Skin epidermis (tissue), 12 donors: ENCODE measurements around the gene PARN.
"Not testable (repeated sequence)": the region's sequence is repeated elsewhere in the genome, so short reads cannot be mapped to it uniquely, and the experiment has no call there.

Source experiments
- H3K27ac ChIP-seq, 21 experiments: fragments of 200-600 bp; sonication (generic) in 11 of 21; one replicate each; pipeline ENCODE4 v1.5.0; 2020; ENCODE audit warnings: mild to moderate bottlenecking in 3 of 21, inconsistent platforms in 2 of 21, moderate library complexity in 2 of 21
- H3K4me3 ChIP-seq, 7 experiments: fragments of 200-600 bp; sonication (generic) in 2 of 7; one replicate each; pipeline ENCODE4 v1.5.0; 2020; ENCODE audit warnings: inconsistent platforms in 2 of 7, mild to moderate bottlenecking in 2 of 7, moderate library complexity in 1 of 7

Gene PARN

GRCh38 chr16:14419817-14420216 lies 210.2 kb downstream of the PARN start:
- Histone ChIP-seq H3K4me3 (no peak overlapping the region), H3K27ac (no peak overlapping the region)

GRCh38 chr16:14418795-14419225 lies 211.2 kb downstream of the PARN start:
- H3K27ac ChIP-seq: no peak overlapping the region
- H3K4me3 ChIP-seq: no peak overlapping the region

- H3K27ac ChIP-seq: no peak overlapping the region
- H3K4me3 ChIP-seq: no peak overlapping the region
These were observed 213.9 kb downstream of the PARN start for GRCh38 chr16:14416184-14416583.

- no peak overlapping the region for H3K27ac ChIP-seq
- H3K4me3 ChIP-seq: no peak overlapping the region
These were observed 214.8 kb downstream of the PARN start for GRCh38 chr16:14415291-14415690.

GRCh38 chr16:14409563-14409962 lies 220.5 kb downstream of the PARN start:
- Histone ChIP-seq H3K27ac (no peak overlapping the region), H3K4me3 (no peak overlapping the region)

GRCh38 chr16:14407786-14408399 lies 222.2 kb downstream of the PARN start:
- Histone ChIP-seq H3K4me3 (no peak overlapping the region), H3K27ac (no peak overlapping the region)

- no peak overlapping the region for H3K4me3 ChIP-seq
- H3K27ac ChIP-seq: peak overlapping the region in 1 of 21 experiments; percentile 10
These were observed 224.2 kb downstream of the PARN start for GRCh38 chr16:14405611-14406537.

- not testable (repeated sequence) for H3K4me3 ChIP-seq, H3K27ac ChIP-seq
These were observed 227.1 kb downstream of the PARN start for GRCh38 chr16:14403001-14403389.

GRCh38 chr16:14402114-14403000 lies 227.7 kb downstream of the PARN start:
- H3K4me3 ChIP-seq: not testable (repeated sequence)
- H3K27ac ChIP-seq: peak overlapping the region in 1 of 21 experiments; percentile 64

- H3K27ac ChIP-seq: peak overlapping the region in 3 of 21 experiments; percentile 40 to 70 (median 64)
- H3K4me3 ChIP-seq: not testable (repeated sequence)
These were observed 228.4 kb downstream of the PARN start for GRCh38 chr16:14401711-14402061.

- not testable (repeated sequence) for H3K4me3 ChIP-seq
- peak overlapping the region in 3 of 21 experiments; percentile 64 to 80 (median 70) for H3K27ac ChIP-seq
These were observed 228.9 kb downstream of the PARN start for GRCh38 chr16:14400978-14401710.

GRCh38 chr16:14400285-14400977 lies 229.6 kb downstream of the PARN start:
- H3K4me3 ChIP-seq: no peak overlapping the region
- peak overlapping the region in 9 of 21 experiments; percentile 25 to 80 (median 63) for H3K27ac ChIP-seq

GRCh38 chr16:14399378-14400284 lies 230.4 kb downstream of the PARN start:
- no peak overlapping the region for H3K4me3 ChIP-seq

GRCh38 chr16:14398014-14398717 lies 231.9 kb downstream of the PARN start:
- H3K27ac ChIP-seq: peak overlapping the region in 2 of 21 experiments; percentile 41 to 63
- no peak overlapping the region for H3K4me3 ChIP-seq

More at GRCh38 chr16:14399378-14400284, 230.4 kb downstream of the PARN start:
- peak overlapping the region in 14 of 21 experiments; percentile 25 to 80 (median 50) for H3K27ac ChIP-seq

- H3K27ac ChIP-seq, H3K4me3 ChIP-seq: not testable (repeated sequence)
These were observed 234.3 kb downstream of the PARN start for GRCh38 chr16:14395710-14396304.

GRCh38 chr16:14394834-14395233 lies 235.2 kb downstream of the PARN start:
- Histone ChIP-seq H3K27ac (no peak overlapping the region), H3K4me3 (no peak overlapping the region)

GRCh38 chr16:14392960-14393359 lies 237.1 kb downstream of the PARN start:
- H3K4me3 ChIP-seq: no peak overlapping the region
- no peak overlapping the region for H3K27ac ChIP-seq
